Keratinocyte (primary cell): Measurements from ENCODE around the gene SLC25A44.

ENCODE experiments used
- CTCF ChIP-seq, 3 experiments: IDR thresholded peaks in 1 of 3; conservative IDR thresholded peaks in 1 of 3; optimal IDR thresholded peaks in 1 of 3; 2 replicates in 2 of 3; 3 replicates in 1 of 3; pipeline versions ENCODE3 to v1.5.1; 2011; ENCODE audit warnings: low read length in 3 of 3, mild to moderate bottlenecking in 3 of 3, moderate library complexity in 2 of 3, control low read depth in 1 of 3, inconsistent platforms in 1 of 3; ENCODE audit not compliant: insufficient read depth in 2 of 3; ENCODE audit errors: extremely low read depth in 1 of 3
- EZH2 ChIP-seq: IDR thresholded peaks from one replicate; pipeline ENCODE4 v1.6.1; 2012; ENCODE audit warnings: inconsistent platforms, mild to moderate bottlenecking, low read length, moderate library complexity

- TF ChIP-seq CTCF (optimal IDR thresholded peaks at IDR 0.05 in 1 of 3, IDR thresholded peaks at IDR 0.05 in 1 of 3, conservative IDR thresholded peaks at IDR 0.05 in 1 of 3; ENCODE audit: extremely low read depth in 1 of 3, insufficient read depth in 2 of 3, low read length in 3 of 3) (no peak), EZH2 (no peak)
These were observed 52.4 kb downstream of the SLC25A44 start for GRCh38 chr1:156246241-156246780.
